Activated naive CD8-positive, alpha-beta T cell treated with anti-CD3 and anti-CD28 coated beads, Interleukin-2, amount 10 ng/mL, durations not matched to agents 7 days and 5 days (primary cell): ENCODE results near the gene UNC80. TPM values are rescaled to one million over a fixed set of nuclear protein-coding genes. Genes with fewer than 3 reads are reported as not detected.

Experiments used
- ATAC-seq: fragments of 150-1000 bp; cut with Tn5 transposase; one replicate; pipeline ENCODE4 v1.10.0; 2021; ENCODE audit warnings: low read depth, moderate library complexity
- POLR2A ChIA-PET: fragments of 350-600 bp; sonication (Branson Sonifier 250); formaldehyde crosslinking; loops from one replicate; lab custom pipeline; 2021; ENCODE audit warnings: antibody characterized with exemption; lab: Charles Lee
- DNase-seq: peaks from one replicate; pipeline ENCODE4 v3.0.0; 2021
- H3K27ac Mint-ChIP-seq: one replicate; pipeline ENCODE4 v1.8.0; 2022; ENCODE audit warnings: mild to moderate bottlenecking, mixed read lengths
- H3K27me3 Mint-ChIP-seq: one replicate; pipeline ENCODE4 v1.8.0; 2022; ENCODE audit warnings: mild to moderate bottlenecking, moderate library complexity, mixed read lengths
- H3K36me3 Mint-ChIP-seq: one replicate; pipeline ENCODE4 v1.8.0; 2021; ENCODE audit warnings: mild to moderate bottlenecking, mixed read lengths
- H3K4me1 Mint-ChIP-seq: one replicate; pipeline ENCODE4 v1.8.0; 2021; ENCODE audit warnings: mixed read lengths
- H3K4me3 Mint-ChIP-seq: one replicate; pipeline ENCODE4 v1.8.0; 2022; ENCODE audit warnings: mild to moderate bottlenecking, moderate library complexity, mixed read lengths
- H3K9me3 Mint-ChIP-seq: one replicate; pipeline ENCODE4 v1.8.0; 2021; ENCODE audit warnings: mixed read lengths
- total RNA-seq, 2 experiments: library from RNA; stranded (reverse); gene quantifications; one replicate each; pipeline ENCODE4 v1.2.3, GENCODE V29; 2021

UNC80 gene
- total RNA-seq, 2 experiments from 2014 or later = not detected

DNA sequence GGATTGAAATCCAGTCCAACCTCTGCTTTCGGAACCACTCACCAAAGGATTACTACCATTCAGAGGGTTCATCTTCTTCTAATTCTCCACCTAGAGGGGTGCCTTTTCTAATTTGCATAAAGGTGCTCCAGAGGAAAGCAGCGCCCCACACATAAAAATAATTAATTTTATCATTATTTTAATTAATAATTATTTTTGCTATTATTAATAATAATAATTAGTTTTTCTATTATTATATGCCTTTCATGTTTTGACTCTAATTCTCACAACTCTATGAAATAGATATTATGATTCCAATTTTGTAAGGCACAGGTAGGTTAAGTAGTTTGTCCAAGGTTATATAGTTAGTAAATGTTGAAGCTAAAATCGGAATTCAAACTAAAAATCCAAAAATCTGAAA is 51.9 kb downstream of the UNC80 start:
- peaks cover 3% of the 10 kb centered on the region for H3K27me3 Mint-ChIP-seq
- no peaks in the 10 kb centered on the region for H3K9me3 Mint-ChIP-seq
- DNase-seq (no peak), ATAC-seq (no peak)
- POLR2A ChIA-PET = no interaction called here
- no peaks in the 10 kb centered on the region for H3K36me3 Mint-ChIP-seq
- H3K4me1 Mint-ChIP-seq = no peaks in the 10 kb centered on the region
- no peak overlapping the region for H3K27ac Mint-ChIP-seq
- H3K4me3 Mint-ChIP-seq = no peak overlapping the region

DNA sequence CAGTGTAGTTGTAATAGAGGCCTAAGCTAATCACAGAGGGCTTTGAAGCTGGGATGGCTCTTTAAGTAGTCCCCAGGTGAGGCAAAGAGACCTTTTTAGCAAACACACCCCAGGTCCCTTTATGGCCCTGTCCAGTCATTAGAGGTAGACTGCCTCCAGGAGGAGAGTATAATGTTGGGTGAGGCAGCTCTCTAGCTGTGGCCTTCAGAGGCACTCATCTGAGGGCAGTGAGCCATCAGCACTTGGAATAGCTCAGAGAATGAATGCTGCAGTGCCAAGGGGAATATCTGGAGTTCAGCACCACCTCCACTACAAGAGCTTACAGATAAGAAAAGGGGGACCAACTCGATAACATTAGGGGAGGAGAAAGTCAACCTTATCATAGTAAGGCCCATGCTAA is 52.8 kb downstream of the UNC80 start:
- Mint-ChIP-seq H3K9me3 (no peaks in the 10 kb centered on the region), H3K4me1 (no peaks in the 10 kb centered on the region), H3K4me3 (no peak overlapping the region), H3K27me3 (peaks cover 3% of the 10 kb centered on the region), H3K27ac (no peak overlapping the region), H3K36me3 (no peaks in the 10 kb centered on the region)
- POLR2A ChIA-PET = no interaction called here
- ATAC-seq = no peak
- DNase-seq = no peak

DNA sequence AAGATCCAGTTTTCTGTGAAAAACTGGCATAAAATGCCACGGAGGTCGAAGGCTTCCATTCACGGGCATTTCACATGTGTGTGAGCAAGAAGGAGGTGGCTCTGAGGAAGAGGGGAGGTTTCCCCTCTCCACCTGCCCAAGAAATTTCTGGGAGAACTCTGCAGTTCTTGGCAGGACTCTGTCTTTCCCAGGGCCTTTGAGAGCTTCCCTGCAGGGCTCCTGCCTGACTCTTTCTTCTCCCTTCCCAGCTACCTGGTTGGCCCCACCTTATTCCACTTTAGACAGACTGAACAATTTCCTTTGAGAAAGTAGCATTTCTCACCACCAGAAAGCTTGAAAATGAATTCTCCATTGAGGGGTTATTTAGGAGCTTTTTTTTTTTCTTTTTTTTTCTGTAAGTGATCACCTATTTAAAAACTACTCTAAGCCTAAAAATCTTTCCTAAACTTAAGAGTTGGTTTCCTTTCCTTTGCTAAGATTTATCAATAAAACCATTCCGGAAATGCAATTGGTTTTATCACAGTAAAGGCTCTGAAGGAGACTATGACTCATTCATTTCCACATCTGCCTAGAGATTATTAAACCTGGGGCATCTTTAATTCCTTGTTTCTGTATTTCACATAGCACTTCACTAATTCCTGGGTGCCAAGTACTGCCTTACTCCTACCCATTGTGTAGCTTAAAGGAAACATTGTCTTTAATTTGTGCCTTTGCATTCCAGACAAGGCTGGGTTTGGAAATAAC is 59.3 kb downstream of the UNC80 start:
- DNase-seq = no peak
- no peaks in the 10 kb centered on the region for H3K4me1 Mint-ChIP-seq

DNA sequence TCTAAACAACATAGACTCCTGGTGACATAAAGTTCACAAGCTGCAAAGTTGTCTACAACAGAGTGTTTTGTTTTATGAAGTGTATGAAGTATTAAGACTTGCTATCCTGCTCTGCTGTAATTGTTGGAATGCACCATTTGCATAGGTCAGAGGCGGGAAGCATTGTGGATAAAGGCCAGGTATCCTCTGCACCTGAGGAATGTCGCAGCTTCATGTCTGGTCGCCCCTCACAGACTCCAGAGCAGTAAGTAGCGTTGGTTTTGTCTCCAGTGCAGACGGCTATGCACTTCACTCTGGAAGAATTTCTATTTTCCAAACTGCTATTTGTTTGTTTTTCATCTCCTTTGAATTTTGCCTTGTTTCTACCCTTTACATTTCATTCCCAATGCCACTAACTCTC is 63.1 kb downstream of the UNC80 start:
- Mint-ChIP-seq H3K4me3 (no peak overlapping the region), H3K27me3 (peaks cover 2% of the 10 kb centered on the region), H3K27ac (no peak overlapping the region), H3K9me3 (no peaks in the 10 kb centered on the region), H3K36me3 (no peaks in the 10 kb centered on the region), H3K4me1 (no peaks in the 10 kb centered on the region)
- POLR2A ChIA-PET = no interaction called here
- ATAC-seq (no peak), DNase-seq (no peak)

More for the DNA sequence above, 59.3 kb downstream of the UNC80 start:
- Mint-ChIP-seq H3K4me3 (no peak overlapping the region), H3K9me3 (no peaks in the 10 kb centered on the region), H3K27ac (no peak overlapping the region), H3K36me3 (no peaks in the 10 kb centered on the region), H3K27me3 (peaks cover 2% of the 10 kb centered on the region)
- POLR2A ChIA-PET = no interaction called here
- no peak for ATAC-seq

DNA sequence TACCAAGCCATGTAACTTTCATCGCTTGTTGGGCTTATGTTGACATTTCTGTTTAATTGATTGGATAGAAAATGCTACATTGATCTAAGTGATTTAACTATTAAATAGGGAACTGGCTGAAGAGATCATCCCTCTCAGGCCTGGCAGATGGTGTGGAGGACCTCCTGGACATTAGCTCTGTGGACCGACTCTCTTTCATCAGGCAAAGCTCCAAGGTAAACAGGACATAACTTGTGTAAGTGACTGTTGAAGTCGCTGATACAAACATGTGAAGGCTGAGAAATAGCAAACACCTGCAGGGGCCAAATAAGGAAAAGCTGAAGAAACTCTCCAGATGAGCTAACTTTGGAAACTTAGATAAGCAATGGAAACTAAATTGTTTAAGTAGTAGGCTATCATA is 68.8 kb downstream of the UNC80 start:
- H3K4me1 Mint-ChIP-seq = no peaks in the 10 kb centered on the region
- no peak overlapping the region for H3K27ac Mint-ChIP-seq
- H3K27me3 Mint-ChIP-seq = peaks cover 3% of the 10 kb centered on the region

DNA sequence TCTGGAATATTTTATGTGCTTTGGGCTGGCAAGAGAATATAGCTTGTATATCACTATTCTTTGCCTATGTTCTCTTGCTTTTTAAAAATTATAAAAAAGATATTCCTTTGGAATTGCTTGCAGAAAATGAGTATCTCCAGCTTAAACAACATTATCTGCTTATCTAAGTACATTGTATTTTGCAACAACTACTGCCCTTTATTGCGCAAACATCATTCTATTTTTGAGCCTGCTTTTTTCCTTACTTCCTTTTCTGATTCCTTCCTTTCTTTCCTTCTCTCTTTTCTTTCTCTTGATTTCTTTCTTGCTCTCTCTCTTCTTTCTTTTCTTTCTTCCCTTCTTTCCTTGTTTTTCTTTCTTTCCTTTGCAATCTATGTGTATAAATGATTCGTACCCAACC is 74.0 kb downstream of the UNC80 start:
- Mint-ChIP-seq H3K27ac (no peak overlapping the region), H3K36me3 (no peaks in the 10 kb centered on the region), H3K4me1 (no peaks in the 10 kb centered on the region), H3K27me3 (peaks cover 3% of the 10 kb centered on the region), H3K4me3 (no peak overlapping the region), H3K9me3 (no peaks in the 10 kb centered on the region)
- DNase-seq (no peak), ATAC-seq (no peak)
- POLR2A ChIA-PET = no interaction called here

More for the DNA sequence above, 68.8 kb downstream of the UNC80 start:
- H3K9me3 Mint-ChIP-seq = no peaks in the 10 kb centered on the region
- no peaks in the 10 kb centered on the region for H3K36me3 Mint-ChIP-seq
- no peak overlapping the region for H3K4me3 Mint-ChIP-seq
- POLR2A ChIA-PET = no interaction called here
- ATAC-seq (no peak), DNase-seq (no peak)

DNA sequence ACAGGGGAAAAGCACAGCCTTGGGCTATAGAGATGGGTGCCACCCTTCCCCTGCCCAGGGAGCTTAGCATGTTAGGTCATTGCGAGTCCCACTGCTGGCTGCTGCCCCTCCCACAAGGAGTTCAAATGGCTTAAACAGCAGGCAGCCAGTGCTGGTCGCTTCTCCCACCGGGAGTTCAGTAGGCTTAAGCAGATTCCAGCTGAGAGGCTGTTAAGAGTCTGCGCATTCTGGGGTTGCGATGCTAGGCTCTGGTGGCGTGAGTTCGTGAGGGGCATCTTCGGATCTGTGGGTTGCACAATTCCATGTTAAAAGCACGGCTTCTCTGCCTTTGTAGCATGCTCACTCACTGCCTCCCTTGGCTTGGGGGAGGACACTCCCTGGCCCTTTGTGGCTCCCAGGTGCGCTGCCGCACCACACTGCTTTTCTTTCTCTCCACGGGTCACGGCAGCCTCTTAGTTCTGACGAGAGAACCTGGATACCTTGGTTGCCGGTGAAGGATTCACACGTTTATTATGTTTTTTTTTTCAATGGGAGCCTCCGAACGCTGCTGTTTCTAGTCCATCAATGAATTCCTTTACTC is 93.2 kb downstream of the UNC80 start:
- ATAC-seq (no peak), DNase-seq (no peak)
- Mint-ChIP-seq H3K27ac (no peak overlapping the region), H3K4me1 (no peaks in the 10 kb centered on the region), H3K36me3 (no peaks in the 10 kb centered on the region), H3K4me3 (no peak overlapping the region), H3K9me3 (peaks cover 2% of the 10 kb centered on the region), H3K27me3 (no peaks in the 10 kb centered on the region)
- POLR2A ChIA-PET = no interaction called here

DNA sequence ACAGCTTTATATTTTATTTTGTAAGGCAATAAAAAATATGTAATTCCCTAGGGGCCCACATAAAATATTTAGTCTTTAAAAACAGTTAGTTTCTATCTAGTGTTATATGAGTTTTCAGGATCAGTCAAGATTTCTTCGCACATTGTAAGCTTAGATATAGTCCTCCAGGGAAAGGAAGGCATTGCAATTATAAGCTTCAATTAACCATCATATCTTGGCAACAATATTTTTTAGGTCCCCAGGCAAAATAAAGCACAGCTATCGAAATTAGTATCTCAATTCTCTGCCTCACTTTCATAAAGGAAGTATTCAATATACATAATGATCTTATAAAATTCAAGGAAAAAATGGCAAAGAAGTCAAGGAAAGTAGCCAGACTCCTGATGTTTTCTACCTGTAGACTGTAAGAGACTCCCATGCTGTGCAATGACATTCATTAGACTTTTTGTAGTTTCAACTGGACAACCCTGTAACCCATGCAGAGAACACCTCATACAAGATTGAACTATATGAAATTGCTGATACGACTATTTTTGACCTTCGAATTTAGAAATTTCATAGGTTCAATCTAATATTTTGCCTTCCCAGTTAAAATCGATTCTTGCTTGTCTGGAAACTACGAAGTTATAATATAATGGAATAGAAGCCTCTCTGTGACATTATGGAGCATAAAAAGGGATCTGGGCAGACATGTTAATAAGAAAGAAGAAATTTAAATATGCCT is 96.8 kb downstream of the UNC80 start:
- no peak for ATAC-seq
- Mint-ChIP-seq H3K9me3 (peaks cover under 1% of the 10 kb centered on the region), H3K4me3 (no peak overlapping the region), H3K4me1 (no peaks in the 10 kb centered on the region), H3K27ac (no peak overlapping the region), H3K27me3 (no peaks in the 10 kb centered on the region), H3K36me3 (no peaks in the 10 kb centered on the region)
- DNase-seq = no peak
- POLR2A ChIA-PET = no interaction called here

DNA sequence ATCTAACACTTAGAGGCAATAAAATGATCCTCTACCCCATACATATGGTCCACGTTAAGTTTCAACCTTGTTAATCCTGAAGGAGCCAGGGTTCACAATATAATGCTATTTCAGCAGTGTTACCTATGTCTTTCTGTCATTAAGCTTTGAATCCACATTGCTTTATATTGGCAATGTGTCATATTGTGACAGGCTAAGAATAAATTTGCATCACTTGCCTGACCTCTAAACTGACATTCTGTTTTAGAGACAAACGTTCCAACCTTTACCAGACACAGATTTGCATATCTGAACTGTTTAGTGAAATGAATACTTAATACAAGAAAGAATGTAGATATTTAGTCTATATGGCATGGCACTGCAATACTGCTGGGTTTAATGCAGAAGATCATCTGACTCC is 98.4 kb downstream of the UNC80 start:
- POLR2A ChIA-PET = no interaction called here
- Mint-ChIP-seq H3K9me3 (no peaks in the 10 kb centered on the region), H3K36me3 (no peaks in the 10 kb centered on the region), H3K27me3 (no peaks in the 10 kb centered on the region), H3K4me3 (no peak overlapping the region), H3K4me1 (no peaks in the 10 kb centered on the region), H3K27ac (no peak overlapping the region)
- no peak for DNase-seq
- no peak for ATAC-seq

DNA sequence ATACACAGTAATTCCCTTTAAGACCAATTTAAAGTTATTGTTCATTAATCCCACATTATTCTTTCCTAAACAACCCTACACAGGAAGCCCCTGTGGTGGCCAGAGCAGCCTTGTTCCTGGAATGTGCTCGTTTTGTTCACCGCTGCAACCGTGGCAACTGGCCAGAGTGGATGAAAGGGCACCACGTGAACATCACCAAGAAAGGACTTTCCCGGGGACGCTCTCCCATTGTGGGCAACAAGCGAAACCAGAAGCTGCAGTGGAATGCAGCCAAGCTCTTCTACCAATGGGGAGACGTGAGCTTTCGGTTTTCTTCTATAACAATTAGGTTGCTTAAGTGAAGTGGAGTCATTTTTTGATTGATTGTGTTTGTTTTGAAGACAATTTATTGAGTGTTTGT is 101.0 kb downstream of the UNC80 start:
- POLR2A ChIA-PET = no interaction called here
- no peak overlapping the region for H3K4me3 Mint-ChIP-seq
- H3K4me1 Mint-ChIP-seq = no peaks in the 10 kb centered on the region
- H3K9me3 Mint-ChIP-seq = no peaks in the 10 kb centered on the region
- H3K27ac Mint-ChIP-seq = no peak overlapping the region
- no peaks in the 10 kb centered on the region for H3K27me3 Mint-ChIP-seq
- no peaks in the 10 kb centered on the region for H3K36me3 Mint-ChIP-seq
- DNase-seq (no peak), ATAC-seq (no peak)

DNA sequence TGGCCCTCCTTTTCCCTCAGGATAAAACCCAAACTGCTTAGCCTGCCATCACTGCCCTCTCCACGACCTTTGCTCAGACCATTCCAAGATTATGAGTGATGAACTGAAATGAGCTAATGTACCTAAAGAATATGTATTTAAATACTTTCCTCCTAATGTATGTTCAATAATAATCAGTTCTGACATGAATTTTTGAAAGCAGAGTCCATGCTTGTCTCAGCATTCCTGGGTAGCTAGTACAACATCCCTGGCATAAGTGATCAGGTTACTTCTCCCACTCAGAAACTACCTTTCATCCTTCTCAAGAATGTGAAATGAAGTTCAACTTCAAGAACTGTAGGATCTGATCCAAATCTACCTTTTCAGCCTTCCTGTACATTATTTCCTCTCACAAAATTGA is 103.6 kb downstream of the UNC80 start:
- ATAC-seq = no peak
- POLR2A ChIA-PET = no interaction called here
- no peaks in the 10 kb centered on the region for H3K9me3 Mint-ChIP-seq

DNA sequence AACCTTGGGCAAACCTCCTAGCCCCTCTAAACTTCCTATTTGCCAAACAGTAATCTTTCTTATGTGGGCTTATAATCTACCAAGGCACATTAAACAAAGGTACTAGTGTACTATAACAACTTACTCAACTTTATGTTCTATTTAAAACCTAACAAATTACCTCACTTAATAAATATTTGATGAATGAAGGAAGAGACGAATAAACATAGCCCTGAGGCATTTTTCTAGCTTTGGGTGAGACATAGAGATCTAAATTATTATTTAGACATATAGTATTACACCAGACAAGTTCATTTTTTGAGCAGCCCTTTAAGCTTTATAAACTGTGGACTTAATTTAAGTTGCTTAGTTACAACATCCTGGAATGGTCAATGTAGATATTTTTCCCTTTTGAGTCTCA is 104.6 kb downstream of the UNC80 start:
- H3K36me3 Mint-ChIP-seq = no peaks in the 10 kb centered on the region
- H3K4me1 Mint-ChIP-seq = no peaks in the 10 kb centered on the region
- H3K4me3 Mint-ChIP-seq = no peak overlapping the region
- POLR2A ChIA-PET = no interaction called here
- ATAC-seq (no peak), DNase-seq (no peak)
- H3K9me3 Mint-ChIP-seq = no peaks in the 10 kb centered on the region
- no peak overlapping the region for H3K27ac Mint-ChIP-seq
- H3K27me3 Mint-ChIP-seq = peaks cover 2% of the 10 kb centered on the region

More for the DNA sequence above, 103.6 kb downstream of the UNC80 start:
- Mint-ChIP-seq H3K27ac (no peak overlapping the region), H3K4me3 (no peak overlapping the region), H3K36me3 (no peaks in the 10 kb centered on the region), H3K27me3 (peaks cover 2% of the 10 kb centered on the region), H3K4me1 (no peaks in the 10 kb centered on the region)
- DNase-seq = no peak

DNA sequence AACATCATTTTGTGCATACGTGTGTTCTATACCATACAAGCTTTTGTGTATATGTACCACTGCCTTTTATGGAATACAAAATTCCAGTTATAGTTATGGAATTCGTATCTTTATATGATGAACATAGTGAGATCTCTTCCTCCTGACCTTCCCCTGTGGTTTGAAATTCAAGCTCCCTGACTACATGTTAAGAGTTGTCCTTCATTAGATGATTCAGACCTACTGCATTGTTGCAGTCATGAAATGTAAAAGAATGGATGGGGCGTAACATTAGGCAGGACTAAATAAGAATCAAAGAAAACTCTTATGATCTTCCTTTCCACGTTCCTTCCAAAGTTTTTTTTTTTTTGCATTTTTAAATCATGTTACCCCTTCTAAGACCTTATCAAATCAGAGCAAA is 107.1 kb downstream of the UNC80 start:
- POLR2A ChIA-PET = no interaction called here
- DNase-seq (no peak), ATAC-seq (no peak)
- Mint-ChIP-seq H3K9me3 (no peaks in the 10 kb centered on the region), H3K4me1 (no peaks in the 10 kb centered on the region), H3K27ac (no peak overlapping the region), H3K4me3 (no peak overlapping the region), H3K27me3 (peaks cover 2% of the 10 kb centered on the region), H3K36me3 (no peaks in the 10 kb centered on the region)

DNA sequence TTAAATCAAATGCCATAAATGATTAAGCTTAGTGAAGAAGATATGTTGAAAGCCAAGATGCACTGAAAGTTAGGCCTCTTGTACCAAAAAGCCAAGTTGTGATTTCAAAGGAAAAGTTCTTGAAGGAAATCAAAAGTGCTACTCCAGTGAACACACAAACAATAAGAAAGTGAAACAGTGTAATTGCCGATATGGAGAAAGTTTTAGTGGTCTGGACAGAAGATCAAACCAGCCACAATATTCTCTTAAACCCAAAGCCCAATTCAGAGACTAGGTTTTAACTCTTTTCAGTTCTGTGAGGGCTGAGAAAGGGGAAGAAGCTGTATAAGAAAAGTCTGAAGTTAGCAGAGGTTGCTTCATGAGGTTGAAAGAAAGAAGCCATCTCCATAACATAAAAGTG is 129.0 kb downstream of the UNC80 start:
- Mint-ChIP-seq H3K27ac (no peak overlapping the region), H3K27me3 (no peaks in the 10 kb centered on the region), H3K4me3 (no peak overlapping the region), H3K36me3 (no peaks in the 10 kb centered on the region), H3K4me1 (no peaks in the 10 kb centered on the region), H3K9me3 (no peaks in the 10 kb centered on the region)
- DNase-seq (no peak), ATAC-seq (no peak)
- POLR2A ChIA-PET = no interaction called here
